LNCaP clone FGC (cell line): ENCODE results near the gene RAB21.
"Not testable (repeated sequence)": the region's sequence is repeated elsewhere in the genome, so short reads cannot be mapped to it uniquely, and the experiment has no call there.

Source experiments
- DNase-seq: peaks from one replicate; pipeline ENCODE4 v3.0.0-alpha.2; 2011; ENCODE audit warnings: low read depth
- H3K4me3 ChIP-seq: 2 replicates; pipeline ENCODE4 v1.5.1; 2011; ENCODE audit warnings: mild to moderate bottlenecking, low read depth, low read length, control low read depth
- TF ChIP-seq, protein P1 (sequence below): IDR thresholded peaks from 2 replicates; pipeline ENCODE4 v1.5.1; 2012; ENCODE audit warnings: mild to moderate bottlenecking; ENCODE audit not compliant: control insufficient read depth, insufficient read depth; ENCODE audit errors: extremely low read depth

The RAB21 gene

DNA sequence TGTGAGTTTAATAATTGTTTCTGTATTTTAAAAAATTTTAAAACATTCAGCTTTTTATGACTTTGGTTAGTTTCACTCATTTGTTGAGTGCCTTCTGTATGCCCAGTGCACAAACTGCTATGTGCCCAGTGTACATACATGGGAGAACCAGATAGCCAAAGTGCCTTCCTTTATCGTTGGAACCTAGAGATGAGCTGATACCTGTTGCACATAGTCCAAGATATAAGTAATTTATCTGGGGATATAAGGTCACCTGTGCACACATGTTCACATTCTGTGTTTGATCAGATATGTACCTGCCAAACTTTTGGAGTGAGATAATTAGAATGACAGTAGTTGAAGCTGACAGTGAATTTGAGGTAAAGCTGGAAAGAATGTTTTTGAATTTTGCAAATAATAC is 37.9 kb downstream of the RAB21 start:
- TF ChIP-seq, protein P1, sequence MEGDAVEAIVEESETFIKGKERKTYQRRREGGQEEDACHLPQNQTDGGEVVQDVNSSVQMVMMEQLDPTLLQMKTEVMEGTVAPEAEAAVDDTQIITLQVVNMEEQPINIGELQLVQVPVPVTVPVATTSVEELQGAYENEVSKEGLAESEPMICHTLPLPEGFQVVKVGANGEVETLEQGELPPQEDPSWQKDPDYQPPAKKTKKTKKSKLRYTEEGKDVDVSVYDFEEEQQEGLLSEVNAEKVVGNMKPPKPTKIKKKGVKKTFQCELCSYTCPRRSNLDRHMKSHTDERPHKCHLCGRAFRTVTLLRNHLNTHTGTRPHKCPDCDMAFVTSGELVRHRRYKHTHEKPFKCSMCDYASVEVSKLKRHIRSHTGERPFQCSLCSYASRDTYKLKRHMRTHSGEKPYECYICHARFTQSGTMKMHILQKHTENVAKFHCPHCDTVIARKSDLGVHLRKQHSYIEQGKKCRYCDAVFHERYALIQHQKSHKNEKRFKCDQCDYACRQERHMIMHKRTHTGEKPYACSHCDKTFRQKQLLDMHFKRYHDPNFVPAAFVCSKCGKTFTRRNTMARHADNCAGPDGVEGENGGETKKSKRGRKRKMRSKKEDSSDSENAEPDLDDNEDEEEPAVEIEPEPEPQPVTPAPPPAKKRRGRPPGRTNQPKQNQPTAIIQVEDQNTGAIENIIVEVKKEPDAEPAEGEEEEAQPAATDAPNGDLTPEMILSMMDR = no peak
- DNase-seq = peak; percentile 56

DNA sequence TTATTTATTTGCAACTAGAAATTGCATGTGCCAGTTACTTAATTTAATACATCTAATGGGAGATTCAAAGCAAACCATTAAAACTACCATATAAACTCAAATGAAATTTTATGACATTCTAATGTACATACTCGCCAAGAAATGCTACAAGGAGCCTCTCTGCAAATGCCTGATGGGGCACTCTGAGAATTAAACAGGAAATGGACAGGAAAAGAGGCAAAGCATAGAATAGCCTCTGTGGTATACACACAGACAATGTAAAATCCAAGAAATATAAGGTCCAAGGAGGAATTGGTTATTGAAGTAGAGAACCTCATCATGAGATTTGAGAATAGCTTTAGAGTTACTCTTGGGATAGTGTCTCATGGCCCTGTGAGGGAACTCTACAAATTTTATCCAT is 41.2 kb downstream of the RAB21 start:
- TF ChIP-seq, protein P1 = no peak
- H3K4me3 ChIP-seq = no peak overlapping the region
- peak; percentile 37 for DNase-seq

More for the DNA sequence above, 37.9 kb downstream of the RAB21 start:
- no peak overlapping the region for H3K4me3 ChIP-seq

DNA sequence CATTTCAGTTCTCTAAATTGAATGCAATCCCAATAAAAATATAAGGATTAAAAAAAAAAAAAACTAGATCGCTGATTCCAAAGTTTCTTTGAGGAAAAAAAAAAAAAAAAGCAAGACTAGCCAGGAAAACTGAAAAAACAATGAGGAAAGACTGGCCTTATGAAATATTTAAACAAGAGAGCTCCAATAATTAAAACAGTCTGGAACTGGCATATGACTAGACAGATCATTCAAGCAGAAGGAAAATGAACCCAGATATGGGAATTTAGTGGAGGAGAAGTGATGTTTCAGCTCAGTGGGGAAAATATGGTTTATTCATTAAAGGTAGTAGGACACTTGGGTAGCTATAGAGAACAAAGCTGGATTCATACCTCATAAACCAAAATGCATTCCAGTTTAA is 42.9 kb downstream of the RAB21 start:
- TF ChIP-seq, protein P1 = no peak
- no peak for DNase-seq
- no peak overlapping the region for H3K4me3 ChIP-seq

DNA sequence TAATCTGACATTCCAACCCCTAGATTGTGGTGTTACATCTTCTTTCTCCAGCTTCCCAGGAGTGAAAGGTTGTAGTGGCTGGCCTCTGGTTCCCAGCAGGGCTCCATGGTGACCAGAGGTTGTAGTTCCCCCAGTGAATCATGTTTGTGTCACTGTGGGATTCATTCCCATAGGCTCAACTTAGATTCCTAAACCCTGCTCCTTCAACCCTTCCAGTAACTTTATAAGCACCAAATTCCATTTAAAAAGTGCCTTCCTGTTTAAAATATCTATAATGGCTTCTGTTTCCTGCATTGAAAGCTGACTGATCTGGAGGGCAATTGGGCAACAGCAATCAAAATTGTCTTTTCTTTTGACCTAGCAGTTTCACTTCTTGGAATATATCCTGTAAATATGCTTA is 44.4 kb downstream of the RAB21 start:
- H3K4me3 ChIP-seq = no peak overlapping the region
- TF ChIP-seq, protein P1 = no peak
- DNase-seq = no peak

DNA sequence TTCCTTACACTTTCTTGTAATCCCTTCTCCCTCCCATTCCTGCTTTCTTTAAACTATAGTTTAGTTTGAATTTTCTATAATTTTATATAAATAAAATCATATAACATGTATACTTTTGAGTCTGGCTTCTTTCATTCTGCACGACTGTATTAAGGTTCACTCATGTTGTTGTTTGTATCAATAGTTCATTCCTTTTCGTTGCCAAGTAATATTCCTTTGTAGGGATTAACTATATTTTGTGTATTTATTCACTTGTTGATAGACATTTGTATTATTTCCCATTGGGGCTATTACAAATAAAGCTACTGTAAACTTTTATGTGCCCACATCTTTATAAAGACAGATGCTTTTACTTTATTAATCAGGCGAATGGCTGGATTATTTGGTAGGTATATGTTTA is 45.5 kb downstream of the RAB21 start:
- no peak overlapping the region for H3K4me3 ChIP-seq
- DNase-seq = no peak
- TF ChIP-seq, protein P1 = no peak

DNA sequence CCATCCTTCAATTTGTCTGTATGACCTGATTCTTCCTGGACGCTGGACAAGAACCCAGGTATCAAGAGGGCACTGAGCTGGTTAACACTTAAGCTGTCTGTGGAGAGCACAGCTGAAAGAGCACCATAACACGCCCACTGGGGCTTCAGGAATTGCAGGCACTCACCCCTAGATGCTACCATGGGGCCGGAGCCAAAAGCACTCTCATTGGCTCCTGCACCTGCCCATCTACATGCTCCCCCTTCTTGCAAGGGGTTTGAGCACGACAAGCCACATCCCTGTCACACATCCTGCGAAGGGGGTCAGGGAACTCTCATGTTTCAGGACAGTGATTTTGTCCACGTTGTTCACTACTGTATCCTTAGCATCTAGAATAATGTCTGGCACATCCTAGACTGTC is 49.8 kb downstream of the RAB21 start:
- DNase-seq = no peak
- TF ChIP-seq, protein P1 = no peak
- no peak overlapping the region for H3K4me3 ChIP-seq

DNA sequence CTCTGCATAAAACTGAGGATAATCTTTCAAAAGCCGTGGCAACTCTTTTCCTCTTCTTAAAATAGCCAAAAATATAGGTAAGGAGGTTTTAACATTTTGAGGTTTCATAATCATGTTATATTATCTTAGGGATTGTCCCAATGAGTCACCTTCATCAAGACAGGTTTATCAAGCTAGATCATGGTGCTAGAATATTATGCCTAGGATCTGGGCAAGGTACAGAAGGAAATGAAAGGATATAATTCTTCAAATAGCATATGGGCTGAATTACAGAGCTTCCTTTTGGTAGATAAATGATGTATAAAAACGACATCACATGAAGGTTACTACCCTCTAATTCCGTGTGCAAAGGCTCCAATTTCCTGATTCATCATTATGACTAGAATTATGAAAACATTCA is 56.3 kb downstream of the RAB21 start:
- H3K4me3 ChIP-seq = no peak overlapping the region
- no peak for DNase-seq
- TF ChIP-seq, protein P1 = no peak

DNA sequence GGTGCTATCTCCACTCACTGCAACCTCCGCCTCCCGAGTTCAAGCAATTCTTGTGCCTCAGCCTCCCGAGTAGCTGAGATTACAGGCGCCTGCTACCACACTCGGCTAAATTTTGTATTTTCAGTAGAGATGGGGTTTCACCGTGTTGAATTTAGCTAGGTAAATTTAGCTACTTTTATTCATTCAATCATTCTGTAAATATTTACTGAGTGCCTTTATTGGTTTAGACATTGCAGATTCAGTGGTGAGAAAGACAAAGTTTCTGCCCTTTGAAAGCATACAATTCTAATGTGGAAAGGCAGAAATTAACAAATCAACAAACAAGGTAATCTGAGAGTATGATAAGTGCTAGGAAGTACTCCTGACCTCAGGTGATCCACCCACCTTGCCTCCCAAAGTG is 60.6 kb downstream of the RAB21 start:
- not testable (repeated sequence) for H3K4me3 ChIP-seq, DNase-seq

DNA sequence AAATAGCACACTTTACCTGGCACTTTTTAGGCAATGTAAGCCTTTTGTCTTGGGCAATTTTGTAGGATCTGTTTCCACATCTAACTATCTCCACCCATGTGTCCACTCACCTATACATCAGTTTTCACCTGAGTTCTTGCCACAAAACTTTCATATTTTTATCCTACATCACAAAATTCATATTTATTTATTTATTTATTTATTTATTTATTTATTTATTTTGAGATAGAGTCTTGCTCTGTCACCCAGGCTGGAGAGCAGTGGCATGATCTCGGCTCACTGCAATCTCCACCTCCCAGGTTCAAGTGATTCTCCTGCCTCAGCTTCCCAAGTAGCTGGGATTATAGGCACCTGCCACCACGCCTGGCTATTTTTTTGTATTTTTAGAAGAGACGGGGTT is 67.4 kb downstream of the RAB21 start:
- not testable (repeated sequence) for H3K4me3 ChIP-seq, DNase-seq
